GM18909 (cell line): ENCODE measurements around the gene SMTNL1.

Experiments used
- ATAC-seq: cut with Tn5 transposase; IDR thresholded peaks from one replicate; pipeline ENCODE4 v1.9.1; 2021; ENCODE audit warnings: mild to moderate bottlenecking; ENCODE audit not compliant: unreplicated experiment, poor library complexity

The SMTNL1 gene

GRCh38 chr11:57542582-57542981 lies 5.2 kb downstream of the SMTNL1 start:
- no peak for ATAC-seq

GRCh38 chr11:57543593-57543992 lies 6.2 kb downstream of the SMTNL1 start:
- no peak for ATAC-seq

GRCh38 chr11:57544566-57544965 lies 7.2 kb downstream of the SMTNL1 start:
- ATAC-seq = no peak

GRCh38 chr11:57545883-57546282 lies 8.5 kb downstream of the SMTNL1 start:
- ATAC-seq = no peak

GRCh38 chr11:57546451-57546850 lies 9.1 kb downstream of the SMTNL1 start:
- no peak for ATAC-seq

GRCh38 chr11:57546869-57547475 lies 9.6 kb downstream of the SMTNL1 start:
- peak; percentile 53 for ATAC-seq

GRCh38 chr11:57547854-57548377 lies 10.5 kb downstream of the SMTNL1 start:
- ATAC-seq = peak; percentile 92

GRCh38 chr11:57549983-57550382 lies 12.6 kb downstream of the SMTNL1 start:
- no peak for ATAC-seq

GRCh38 chr11:57551941-57552340 lies 14.5 kb downstream of the SMTNL1 start:
- ATAC-seq = no peak

- no peak for ATAC-seq
Measured at GRCh38 chr11:57552479-57552878, 15.1 kb downstream of the SMTNL1 start.

- ATAC-seq = no peak
Measured at GRCh38 chr11:57555393-57555792, 18.0 kb downstream of the SMTNL1 start.

GRCh38 chr11:57556041-57556440 lies 18.6 kb downstream of the SMTNL1 start:
- no peak for ATAC-seq

GRCh38 chr11:57560146-57560545 lies 22.8 kb downstream of the SMTNL1 start:
- no peak for ATAC-seq

GRCh38 chr11:57562596-57562995 lies 25.2 kb downstream of the SMTNL1 start:
- ATAC-seq = no peak

GRCh38 chr11:57566005-57566904 lies 28.9 kb downstream of the SMTNL1 start:
- peak; percentile 72 for ATAC-seq

GRCh38 chr11:57566905-57567514 lies 29.6 kb downstream of the SMTNL1 start:
- peak; percentile 18 for ATAC-seq

- ATAC-seq = peak; percentile 71
Measured at GRCh38 chr11:57567515-57568329, 30.3 kb downstream of the SMTNL1 start, which contains the start of gene UBE2L6. UBE2L6 (minus strand) TSS chr11:57567672; CDS start chr11:57567611, 61 bp downstream.

GRCh38 chr11:57568330-57568766 lies 31.0 kb downstream of the SMTNL1 start:
- peak; percentile 7 for ATAC-seq

- ATAC-seq = no peak
Measured at GRCh38 chr11:57571606-57572005, 34.2 kb downstream of the SMTNL1 start.

- no peak for ATAC-seq
Measured at GRCh38 chr11:57574061-57574460, 36.7 kb downstream of the SMTNL1 start.
